ENCODE data around the gene TMEM101.
A peak's percentile ranks its signal among the peaks of the same experiment; 100 is the strongest.

TMEM101 gene

DNA sequence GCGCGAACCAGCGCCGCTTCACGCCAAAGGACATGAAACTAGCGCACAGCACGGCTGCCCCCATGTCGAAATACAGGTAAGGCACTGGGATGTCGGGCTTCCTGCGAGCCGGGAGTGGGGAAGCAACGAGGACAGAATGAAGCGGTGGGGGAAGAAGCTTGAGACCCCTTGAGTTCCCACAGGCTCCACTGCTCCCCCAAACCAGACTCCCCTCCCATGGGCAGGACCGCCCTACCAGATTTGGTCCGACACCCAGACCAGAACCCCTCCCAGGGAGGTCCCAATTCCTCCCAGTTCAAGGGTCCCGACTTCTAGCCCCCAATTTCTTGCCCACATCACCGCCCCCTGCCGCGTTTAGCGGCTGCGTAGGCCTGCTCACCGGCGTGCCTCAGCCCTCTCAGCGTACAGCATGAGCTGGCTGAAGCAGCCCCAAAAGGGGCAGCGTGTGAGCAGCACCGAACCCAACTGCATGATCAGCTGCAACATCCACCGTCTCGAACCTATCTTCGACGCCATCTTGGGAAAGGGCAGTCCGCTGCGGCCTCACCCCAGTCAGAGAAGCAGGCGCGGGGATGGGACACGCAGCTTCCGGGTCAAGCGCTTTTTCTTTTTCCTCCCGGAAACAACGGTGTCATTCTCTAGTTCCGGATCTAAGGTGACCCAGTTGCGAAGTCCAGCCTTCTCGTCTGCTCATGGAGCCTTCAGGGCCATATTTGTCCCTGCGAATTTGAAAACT is at the start of gene TMEM101 (continued):
- TF ChIP-seq ZNF645 (tag by site-specific recombination; IDR thresholded peaks at IDR 0.05) (0 out of 2 replicates have a peak, but pooled peaks have one; percentile 38), PRDM2 (tag by site-specific recombination; IDR thresholded peaks at IDR 0.05; ENCODE audit: borderline replicate concordance) (no peak), ZNF530 (tag by site-specific recombination; IDR thresholded peaks at IDR 0.05; ENCODE audit: low read depth) (no peak), ZNF558 (tag by site-specific recombination; IDR thresholded peaks at IDR 0.05) (peak; percentile 80), ZNF513 (tag by site-specific recombination; IDR thresholded peaks at IDR 0.05) (peak; percentile 48; the same call in 1 of the 2 replicates), ZNF792 (tag by site-specific recombination; IDR thresholded peaks at IDR 0.05) (peak; percentile 49; the same call in 1 of the 2 replicates), ZIC2 (tag by site-specific recombination; IDR thresholded peaks at IDR 0.05) (no peak; the same call in 1 of the 2 replicates), ZNF580 (tag by site-specific recombination; IDR thresholded peaks at IDR 0.05) (peak; percentile 92), ZFP37 (tag by site-specific recombination; IDR thresholded peaks at IDR 0.05) (peak; percentile 96), ZNF670 (tag by site-specific recombination; IDR thresholded peaks at IDR 0.05; ENCODE audit: low read depth) (no peak), KLF1 (tag by site-specific recombination; IDR thresholded peaks at IDR 0.05) (peak; percentile 58), ZNF335 (tag by site-specific recombination; conservative IDR thresholded peaks at IDR 0.05) (peak; percentile 97), SALL2 (tag by site-specific recombination; IDR thresholded peaks at IDR 0.05; ENCODE audit: borderline replicate concordance) (peak; percentile 70; the same call in 1 of the 2 replicates), OSR2 (tag by site-specific recombination; IDR thresholded peaks at IDR 0.05) (peak; percentile 35; the same call in 1 of the 2 replicates), ZNF174 (tag by site-specific recombination; IDR thresholded peaks at IDR 0.05) (no peak), ZNF660 (tag by site-specific recombination; IDR thresholded peaks at IDR 0.05) (peak; percentile 99), KLF10 (tag by site-specific recombination; IDR thresholded peaks at IDR 0.05) (peak; percentile 53; the same call in 1 of the 2 replicates), SP7 (tag by site-specific recombination; IDR thresholded peaks at IDR 0.05) (peak; percentile 93), SP2 (tag by site-specific recombination; IDR thresholded peaks at IDR 0.05) (peak; percentile 79), ZNF521 (tag by site-specific recombination; IDR thresholded peaks at IDR 0.05) (no peak), ZNF146 (tag by site-specific recombination; IDR thresholded peaks at IDR 0.05) (peak; percentile 76), ZNF391 (tag by site-specific recombination; IDR thresholded peaks at IDR 0.05; ENCODE audit: borderline replicate concordance, low read depth) (peak; percentile 98), ZBTB1 (tag by site-specific recombination; IDR thresholded peaks at IDR 0.05) (no peak), FEZF1 (tag by site-specific recombination; IDR thresholded peaks at IDR 0.05) (peak; percentile 50; the same call in 1 of the 2 replicates), ZSCAN23 (tag by site-specific recombination; IDR thresholded peaks at IDR 0.05) (peak; percentile 80; the same call in 1 of the 2 replicates), RBAK (tag by site-specific recombination; IDR thresholded peaks at IDR 0.05) (no peak)
- TF ChIP-seq, protein P1, sequence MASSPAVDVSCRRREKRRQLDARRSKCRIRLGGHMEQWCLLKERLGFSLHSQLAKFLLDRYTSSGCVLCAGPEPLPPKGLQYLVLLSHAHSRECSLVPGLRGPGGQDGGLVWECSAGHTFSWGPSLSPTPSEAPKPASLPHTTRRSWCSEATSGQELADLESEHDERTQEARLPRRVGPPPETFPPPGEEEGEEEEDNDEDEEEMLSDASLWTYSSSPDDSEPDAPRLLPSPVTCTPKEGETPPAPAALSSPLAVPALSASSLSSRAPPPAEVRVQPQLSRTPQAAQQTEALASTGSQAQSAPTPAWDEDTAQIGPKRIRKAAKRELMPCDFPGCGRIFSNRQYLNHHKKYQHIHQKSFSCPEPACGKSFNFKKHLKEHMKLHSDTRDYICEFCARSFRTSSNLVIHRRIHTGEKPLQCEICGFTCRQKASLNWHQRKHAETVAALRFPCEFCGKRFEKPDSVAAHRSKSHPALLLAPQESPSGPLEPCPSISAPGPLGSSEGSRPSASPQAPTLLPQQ (tag by site-specific recombination; IDR thresholded peaks at IDR 0.05), result peak; percentile 86
- TF ChIP-seq, protein P2, sequence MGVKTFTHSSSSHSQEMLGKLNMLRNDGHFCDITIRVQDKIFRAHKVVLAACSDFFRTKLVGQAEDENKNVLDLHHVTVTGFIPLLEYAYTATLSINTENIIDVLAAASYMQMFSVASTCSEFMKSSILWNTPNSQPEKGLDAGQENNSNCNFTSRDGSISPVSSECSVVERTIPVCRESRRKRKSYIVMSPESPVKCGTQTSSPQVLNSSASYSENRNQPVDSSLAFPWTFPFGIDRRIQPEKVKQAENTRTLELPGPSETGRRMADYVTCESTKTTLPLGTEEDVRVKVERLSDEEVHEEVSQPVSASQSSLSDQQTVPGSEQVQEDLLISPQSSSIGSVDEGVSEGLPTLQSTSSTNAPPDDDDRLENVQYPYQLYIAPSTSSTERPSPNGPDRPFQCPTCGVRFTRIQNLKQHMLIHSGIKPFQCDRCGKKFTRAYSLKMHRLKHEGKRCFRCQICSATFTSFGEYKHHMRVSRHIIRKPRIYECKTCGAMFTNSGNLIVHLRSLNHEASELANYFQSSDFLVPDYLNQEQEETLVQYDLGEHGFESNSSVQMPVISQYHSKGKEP (tag by site-specific recombination; IDR thresholded peaks at IDR 0.05), result peak; percentile 89
